Loucy (cell line): ENCODE data around the gene NHP2.
A peak's percentile ranks its signal among the peaks of the same experiment; 100 is the strongest.

Experiments used
- H2AFZ ChIP-seq: fragments of 200-600 bp; sonication (generic); 2 replicates; pipeline ENCODE4 v1.6.0; 2016; ENCODE audit warnings: antibody characterized with exemption, mild to moderate bottlenecking, low read length, moderate library complexity
- H3F3A ChIP-seq: fragments of 200-600 bp; 2 replicates; pipeline ENCODE4 v1.6.0; 2016; ENCODE audit warnings: antibody characterized with exemption, low read depth, mild to moderate bottlenecking
- H3K27me3 ChIP-seq: fragments of 200-600 bp; sonication (generic); 2 replicates; pipeline ENCODE4 v1.6.1; 2014; ENCODE audit warnings: low read length, mild to moderate bottlenecking; ENCODE audit not compliant: insufficient read depth, poor library complexity, severe bottlenecking
- H3K36me3 ChIP-seq: fragments of 200-600 bp; sonication (generic); 2 replicates; pipeline ENCODE4 v1.6.1; 2016; ENCODE audit warnings: low read length; ENCODE audit not compliant: insufficient read depth
- H3K4me1 ChIP-seq: fragments of 200-600 bp; sonication (generic); 2 replicates; pipeline ENCODE4 v1.5.1; 2014; ENCODE audit warnings: low read length, mild to moderate bottlenecking; ENCODE audit not compliant: insufficient read depth, poor library complexity, severe bottlenecking
- H3K4me2 ChIP-seq: fragments of 200-600 bp; sonication (generic); 2 replicates; pipeline ENCODE4 v1.6.0; 2014; ENCODE audit warnings: antibody characterized with exemption, low read length, low read depth, mild to moderate bottlenecking; ENCODE audit not compliant: poor library complexity, severe bottlenecking
- H3K4me3 ChIP-seq: fragments of 200-600 bp; sonication (generic); 2 replicates; pipeline ENCODE4 v1.5.1; 2014; ENCODE audit warnings: low read length, mild to moderate bottlenecking, mixed read lengths; ENCODE audit not compliant: poor library complexity, severe bottlenecking
- H3K79me2 ChIP-seq: fragments of 200-600 bp; sonication (generic); 2 replicates; pipeline ENCODE4 v1.6.1; 2014; ENCODE audit warnings: low read length; ENCODE audit not compliant: insufficient read depth
- H3K9ac ChIP-seq: fragments of 200-600 bp; sonication (generic); 2 replicates; pipeline ENCODE4 v1.6.0; 2014; ENCODE audit warnings: mild to moderate bottlenecking, low read depth, low read length, moderate library complexity; ENCODE audit not compliant: poor library complexity, severe bottlenecking
- H3K9me2 ChIP-seq: fragments of 200-600 bp; sonication (generic); replicated peaks from 2 replicates; pipeline ENCODE4 v1.6.1; 2016; ENCODE audit warnings: low read depth, low read length, mixed read lengths
- H3K9me3 ChIP-seq: fragments of 200-600 bp; sonication (generic); 2 replicates; pipeline ENCODE4 v1.6.1; 2014; ENCODE audit warnings: mild to moderate bottlenecking, antibody characterized with exemption, low read length, low read depth; ENCODE audit not compliant: insufficient read depth
- H4K20me1 ChIP-seq: fragments of 200-600 bp; sonication (generic); 2 replicates; pipeline ENCODE4 v1.6.0; 2014; ENCODE audit warnings: antibody characterized with exemption, low read length, mild to moderate bottlenecking; ENCODE audit not compliant: insufficient read depth, poor library complexity, severe bottlenecking
- CTCF ChIP-seq: fragments of 200-600 bp; sonication (generic); conservative IDR thresholded peaks from 2 replicates; pipeline ENCODE4 v1.5.1; 2014; ENCODE audit warnings: mild to moderate bottlenecking, antibody characterized with exemption, low read length
- EZH2phosphoT487 ChIP-seq: fragments of 200-600 bp; IDR thresholded peaks from 2 replicates; pipeline ENCODE4 v1.6.1; 2018; ENCODE audit warnings: antibody characterized with exemption, mild to moderate bottlenecking, moderate library complexity, borderline replicate concordance

Gene NHP2

DNA sequence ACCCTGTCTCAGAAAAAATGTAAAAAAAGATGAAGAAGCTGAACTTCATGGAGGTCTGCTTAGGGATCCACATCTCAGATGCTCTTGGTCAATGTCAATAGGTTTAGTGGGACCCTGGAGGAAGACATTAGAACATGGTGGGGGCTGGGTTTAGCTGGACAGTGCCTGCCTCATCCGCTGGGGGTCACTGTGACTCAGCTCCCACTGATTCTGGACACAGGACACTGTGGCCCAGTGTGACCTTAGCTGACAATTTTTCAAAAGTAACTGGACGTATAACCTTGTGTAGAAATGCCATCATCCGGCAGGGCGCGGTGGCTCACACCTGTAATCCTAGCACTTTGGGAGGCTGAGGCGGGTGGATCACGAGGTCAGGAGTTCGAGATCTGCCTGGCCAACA is 43.3 kb upstream of the NHP2 start:
- no peaks in the 10 kb centered on the region for H3F3A ChIP-seq
- H3K79me2 ChIP-seq = no peaks in the 10 kb centered on the region
- H3K9ac ChIP-seq = no peak overlapping the region
- no peak overlapping the region for H3K4me3 ChIP-seq
- H3K9me2 ChIP-seq = no peaks in the 10 kb centered on the region
- H3K9me3 ChIP-seq = no peaks in the 10 kb centered on the region
- no peaks in the 10 kb centered on the region for H3K36me3 ChIP-seq
- peaks cover 19% of the 10 kb centered on the region for H3K4me1 ChIP-seq
- H4K20me1 ChIP-seq = no peaks in the 10 kb centered on the region
- no peak for TF ChIP-seq EZH2phosphoT487
- TF ChIP-seq CTCF = no peak; the same call in 1 of the 2 replicates
- H3K4me2 ChIP-seq = no peak overlapping the region
- H3K27me3 ChIP-seq = no peaks in the 10 kb centered on the region
- no peak overlapping the region for H2AFZ ChIP-seq

- Histone ChIP-seq H3K9me2 (no peaks in the 10 kb centered on the region), H2AFZ (no peak overlapping the region), H3F3A (no peaks in the 10 kb centered on the region), H3K9me3 (no peaks in the 10 kb centered on the region), H3K9ac (no peak overlapping the region), H3K79me2 (no peaks in the 10 kb centered on the region), H3K27me3 (no peaks in the 10 kb centered on the region), H4K20me1 (no peaks in the 10 kb centered on the region), H3K36me3 (no peaks in the 10 kb centered on the region), H3K4me2 (no peak overlapping the region), H3K4me1 (peaks cover 17% of the 10 kb centered on the region), H3K4me3 (no peak overlapping the region)
- no peak for TF ChIP-seq EZH2phosphoT487
- TF ChIP-seq CTCF = no peak
Measured at GRCh38 chr5:178196281-178196812, 42.7 kb upstream of the NHP2 start.

- peak overlapping the region; percentile 76 for H3K4me2 ChIP-seq
- peak overlapping the region; percentile 86 for H2AFZ ChIP-seq
- TF ChIP-seq CTCF (no peak), EZH2phosphoT487 (no peak)
Measured at GRCh38 chr5:178194026-178194425, 40.3 kb upstream of the NHP2 start.

More at GRCh38 chr5:178194026-178194425, 40.3 kb upstream of the NHP2 start:
- Histone ChIP-seq H3K27me3 (no peaks in the 10 kb centered on the region), H3K9me3 (no peaks in the 10 kb centered on the region), H3K36me3 (no peaks in the 10 kb centered on the region), H3K4me1 (peaks cover 17% of the 10 kb centered on the region), H3K79me2 (no peaks in the 10 kb centered on the region), H3K4me3 (peak overlapping the region; percentile 43), H3F3A (no peaks in the 10 kb centered on the region), H3K9ac (peak overlapping the region; percentile 59), H3K9me2 (no peaks in the 10 kb centered on the region), H4K20me1 (no peaks in the 10 kb centered on the region)
